IPS-18c (cell line): ENCODE measurements around the gene HSF2.
A peak's percentile ranks its signal among the peaks of the same experiment; 100 is the strongest.

Source experiments
- H3K4me3 ChIP-seq: 2 replicates; pipeline ENCODE4 v1.7.0; 2013; ENCODE audit warnings: low read depth, mild to moderate bottlenecking, low read length, moderate library complexity; ENCODE audit not compliant: insufficient read depth
- H3K9me3 ChIP-seq: one replicate; pipeline ENCODE4 v1.6.1; 2013; ENCODE audit warnings: mild to moderate bottlenecking, low read length, moderate library complexity; ENCODE audit not compliant: control insufficient read depth, insufficient read depth

HSF2 gene

DNA sequence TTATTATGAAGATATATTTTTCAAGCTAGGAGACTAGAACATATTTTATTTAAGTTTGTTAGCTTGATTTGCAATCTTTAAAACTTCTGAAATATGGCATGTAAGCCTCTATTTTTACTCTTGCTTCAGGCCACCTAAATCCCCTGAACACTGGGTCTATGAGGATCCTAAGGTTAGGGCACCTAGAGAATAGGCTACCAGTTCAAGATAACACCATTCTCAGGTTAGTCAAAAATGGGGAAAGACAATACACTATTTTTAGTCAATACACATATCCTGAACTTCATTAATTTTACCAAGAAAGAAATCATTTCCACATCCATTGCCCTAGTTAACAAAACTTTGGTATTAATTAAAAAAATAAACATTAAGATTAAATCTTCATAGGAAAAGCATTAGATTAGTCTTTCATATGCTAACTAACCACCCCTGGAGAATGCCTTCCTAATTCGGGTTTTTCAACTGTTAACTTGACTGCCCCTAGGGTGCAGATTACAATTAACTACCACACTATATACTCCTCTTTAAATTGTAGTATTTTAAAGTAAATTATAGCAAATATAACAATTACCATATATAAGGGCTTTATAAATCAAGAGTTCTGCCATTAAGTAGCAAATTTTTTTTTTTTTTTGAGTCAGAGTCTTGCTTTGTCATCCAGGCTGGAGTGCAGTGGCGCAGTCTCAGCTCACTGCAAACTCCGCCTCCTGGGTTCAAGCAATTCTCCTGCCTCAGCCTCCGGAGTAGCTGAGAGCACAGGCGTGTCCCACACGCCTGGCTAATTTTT is 6.7 kb upstream of the HSF2 start:
- Histone ChIP-seq H3K9me3 (no peaks in the 10 kb centered on the region), H3K4me3 (no peak overlapping the region)

DNA sequence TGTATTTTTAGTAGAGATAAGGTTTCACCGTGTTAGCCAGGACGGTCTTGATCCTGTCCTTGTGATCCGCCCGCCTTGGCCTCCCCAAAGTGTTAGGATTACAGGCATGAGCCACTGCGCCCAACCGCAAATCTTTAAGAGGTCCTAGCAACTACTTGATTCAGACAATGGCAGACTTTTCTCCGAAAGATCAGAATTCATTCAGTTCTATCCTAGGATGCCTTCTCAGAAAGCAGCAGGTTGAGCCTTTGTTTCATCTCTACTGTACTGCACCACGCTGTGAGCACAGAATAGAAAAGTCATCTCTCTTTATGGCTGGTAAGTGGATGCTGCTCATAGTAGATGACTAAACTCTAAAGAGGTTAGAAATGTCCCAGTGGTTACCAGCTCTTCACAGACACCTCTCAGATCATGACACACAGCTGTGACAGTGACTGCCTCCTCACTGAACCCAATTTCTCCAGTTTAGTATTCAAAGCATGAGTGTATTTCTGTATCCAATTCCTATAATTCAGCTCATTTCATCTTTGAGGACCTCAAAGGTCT is 6.0 kb upstream of the HSF2 start:
- Histone ChIP-seq H3K4me3 (no peak overlapping the region), H3K9me3 (no peaks in the 10 kb centered on the region)

DNA sequence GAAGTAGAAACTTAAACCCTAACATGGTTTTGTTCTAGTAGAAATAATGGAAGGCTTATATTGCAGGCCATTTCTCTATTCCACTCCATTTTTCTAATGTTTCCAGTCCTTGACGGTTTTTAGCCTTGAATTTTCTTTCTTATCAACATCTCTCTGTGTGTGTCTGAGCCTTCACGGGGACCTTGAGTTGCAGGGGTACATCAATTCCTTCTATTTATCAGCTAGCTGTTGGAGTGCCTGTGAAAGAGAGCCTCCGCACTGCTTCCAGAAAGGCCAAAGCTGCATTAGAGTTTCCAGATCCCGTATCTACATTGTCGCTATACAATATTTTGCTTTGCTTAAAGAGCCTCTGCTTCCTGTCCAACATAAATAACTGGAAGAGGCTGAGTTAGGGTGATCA is 5.4 kb upstream of the HSF2 start:
- no peaks in the 10 kb centered on the region for H3K9me3 ChIP-seq
- H3K4me3 ChIP-seq = no peak overlapping the region

DNA sequence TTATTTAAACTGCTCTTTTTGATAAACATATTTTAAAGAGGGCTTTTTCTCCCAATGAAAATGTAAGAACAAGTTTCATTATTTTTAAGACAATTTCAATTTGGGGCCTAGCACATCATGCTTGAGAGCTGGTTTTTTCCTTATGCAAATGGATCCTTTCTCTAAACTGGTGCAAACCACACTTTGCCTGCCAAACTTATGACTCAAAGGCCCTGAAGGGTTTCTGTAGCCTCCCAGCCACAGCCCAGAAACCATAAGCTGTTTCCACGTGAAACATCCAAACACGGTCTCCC is 451 bp upstream of the HSF2 start:
- Histone ChIP-seq H3K9me3 (no peaks in the 10 kb centered on the region), H3K4me3 (no peak overlapping the region)

DNA sequence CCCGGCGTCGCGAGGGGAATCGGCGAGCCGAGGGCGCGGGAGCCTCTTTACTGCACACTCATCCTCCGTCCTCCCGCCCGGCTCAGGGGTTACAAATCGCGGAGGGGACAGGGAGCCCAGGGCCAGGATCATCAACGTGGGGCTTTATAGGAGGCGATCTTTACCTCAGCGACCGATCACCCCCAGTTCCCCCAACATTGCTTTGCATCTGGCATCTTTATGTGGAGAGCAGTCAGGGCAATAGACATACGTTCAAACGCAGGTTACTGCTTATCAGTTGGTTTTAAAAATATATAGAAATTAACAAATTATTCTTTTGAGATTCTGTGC is 634 bp downstream of the HSF2 start:
- Histone ChIP-seq H3K9me3 (no peaks in the 10 kb centered on the region), H3K4me3 (peak overlapping the region; percentile 95)

DNA sequence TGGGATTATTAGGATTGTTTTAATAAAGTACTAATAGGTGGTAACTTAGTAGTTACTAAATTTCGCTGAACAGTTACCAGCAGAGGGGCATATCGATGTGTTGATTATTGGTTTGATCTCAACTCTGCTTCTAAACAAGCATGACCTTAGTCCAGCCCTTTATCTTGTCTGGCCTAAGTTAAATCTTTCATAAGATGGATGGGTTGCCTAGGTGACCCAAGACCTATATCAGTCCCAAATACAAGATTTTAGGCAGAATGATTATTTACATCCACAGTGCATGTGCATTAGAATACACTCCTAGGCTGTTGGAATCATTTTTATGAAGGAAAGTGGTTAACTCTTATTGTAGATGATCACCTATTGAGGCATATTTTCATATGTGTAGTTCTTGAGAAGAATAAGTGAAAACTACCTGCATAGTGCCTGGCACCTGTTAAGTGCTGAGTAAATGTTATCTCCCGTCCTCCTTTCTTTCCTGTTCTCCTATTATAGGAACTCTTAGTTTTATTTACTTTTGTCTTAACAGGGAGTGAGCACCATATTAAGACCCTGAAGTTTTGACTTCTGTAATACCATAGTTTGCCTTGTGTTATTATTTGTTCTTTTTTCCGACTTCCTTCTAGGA is 1.1 kb downstream of the HSF2 start:
- no peaks in the 10 kb centered on the region for H3K9me3 ChIP-seq
- H3K4me3 ChIP-seq = peak overlapping the region; percentile 95; the same call in 1 of the 2 replicates

DNA sequence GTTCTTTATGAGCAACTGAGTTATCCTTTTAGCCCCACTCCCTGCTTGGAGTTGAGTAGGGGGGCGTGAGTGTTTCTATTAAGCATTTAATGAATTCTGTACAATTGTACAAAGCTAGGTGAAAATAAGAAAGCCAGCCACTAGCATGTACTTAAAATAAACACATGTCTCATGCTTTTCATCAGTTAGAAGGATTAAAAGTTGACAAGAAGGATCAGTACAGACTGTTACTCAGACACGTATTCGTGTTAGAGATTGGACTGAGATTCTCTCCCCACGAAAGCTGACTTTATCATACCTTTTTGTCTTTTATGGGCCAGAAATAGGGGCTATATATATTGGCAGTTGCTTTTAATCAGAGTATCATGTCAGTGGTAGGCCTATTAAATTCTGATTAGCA is 1.7 kb downstream of the HSF2 start:
- Histone ChIP-seq H3K4me3 (no peak overlapping the region), H3K9me3 (no peaks in the 10 kb centered on the region)

DNA sequence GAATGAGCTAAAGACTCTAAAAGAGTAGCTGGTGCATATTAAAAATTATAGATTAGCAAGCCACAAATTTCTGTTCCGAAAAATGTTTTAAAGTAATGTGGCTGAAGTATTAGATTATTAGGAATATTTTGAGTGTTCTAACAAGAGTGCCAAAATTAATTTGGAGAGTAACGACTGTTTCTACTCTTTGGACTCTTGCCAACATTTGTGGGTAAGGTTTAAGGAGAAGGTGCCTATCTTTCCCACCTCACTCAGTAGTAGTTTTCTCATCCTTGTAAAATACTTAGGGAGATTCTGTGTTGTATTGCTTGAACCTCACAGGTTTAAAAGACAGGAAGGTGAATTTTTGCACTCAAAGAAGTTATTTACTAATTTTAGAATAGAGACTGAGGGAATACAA is 5.0 kb downstream of the HSF2 start:
- Histone ChIP-seq H3K4me3 (no peak overlapping the region), H3K9me3 (no peaks in the 10 kb centered on the region)

DNA sequence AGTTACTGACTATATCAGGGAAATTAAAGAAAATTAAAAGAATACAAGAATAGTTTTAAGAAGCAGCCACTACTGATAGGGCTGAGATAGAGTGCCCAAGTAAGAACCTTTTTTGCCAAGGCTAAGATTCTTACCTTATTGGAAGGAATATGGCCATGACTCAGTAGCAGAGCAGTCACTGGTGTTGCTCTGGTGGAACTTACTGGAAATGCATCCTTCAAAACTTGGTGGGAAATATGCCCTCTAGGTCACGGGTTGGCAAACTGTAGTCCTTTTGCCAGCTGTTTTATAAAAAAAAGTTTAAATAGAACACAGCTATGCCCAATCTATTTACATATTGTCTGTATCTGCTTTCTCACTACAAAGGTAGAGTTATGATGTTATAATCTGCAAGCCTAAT is 6.0 kb downstream of the HSF2 start:
- Histone ChIP-seq H3K9me3 (no peaks in the 10 kb centered on the region), H3K4me3 (no peak overlapping the region)

DNA sequence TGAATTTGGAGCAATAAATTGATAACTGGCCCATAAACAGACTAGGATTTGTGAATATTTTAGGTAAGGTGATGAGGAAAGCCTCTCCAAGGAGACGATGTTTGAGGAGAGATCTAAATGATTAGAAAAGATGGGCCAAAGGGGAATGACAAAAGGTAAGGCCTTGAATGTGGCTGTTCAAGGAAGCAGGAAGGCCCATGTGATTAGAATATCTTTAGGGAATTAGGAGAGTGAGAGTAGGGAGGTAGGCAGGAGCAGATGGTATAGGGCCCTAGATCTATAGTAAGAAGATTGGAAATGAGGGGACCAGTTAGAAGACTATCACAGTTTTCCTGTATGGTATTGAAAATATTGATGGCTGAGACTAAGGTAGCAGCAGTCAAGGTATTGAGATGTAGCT is 6.7 kb downstream of the HSF2 start:
- H3K4me3 ChIP-seq = no peak overlapping the region

DNA sequence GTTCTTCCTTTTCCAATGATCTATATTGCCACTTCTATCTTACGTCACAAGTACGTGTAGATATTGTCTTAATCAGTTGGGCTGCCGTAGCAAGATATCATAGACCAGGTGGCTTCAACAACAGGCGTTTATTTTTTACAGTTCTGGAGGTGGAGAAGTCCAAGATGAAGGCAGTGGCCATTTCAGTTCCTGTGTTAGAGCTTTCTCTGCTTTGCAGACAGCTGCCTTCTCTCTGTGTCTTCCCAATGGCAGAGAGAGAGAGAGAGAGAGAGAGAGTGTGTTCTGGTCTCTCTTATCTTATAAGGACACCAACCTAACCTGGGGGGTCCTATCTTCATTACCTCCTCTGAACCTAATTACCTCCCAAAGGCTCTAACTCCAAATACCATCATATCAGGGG is 8.3 kb downstream of the HSF2 start:
- Histone ChIP-seq H3K9me3 (no peaks in the 10 kb centered on the region), H3K4me3 (no peak overlapping the region)

More for the DNA sequence above, 6.7 kb downstream of the HSF2 start:
- H3K9me3 ChIP-seq = no peaks in the 10 kb centered on the region

DNA sequence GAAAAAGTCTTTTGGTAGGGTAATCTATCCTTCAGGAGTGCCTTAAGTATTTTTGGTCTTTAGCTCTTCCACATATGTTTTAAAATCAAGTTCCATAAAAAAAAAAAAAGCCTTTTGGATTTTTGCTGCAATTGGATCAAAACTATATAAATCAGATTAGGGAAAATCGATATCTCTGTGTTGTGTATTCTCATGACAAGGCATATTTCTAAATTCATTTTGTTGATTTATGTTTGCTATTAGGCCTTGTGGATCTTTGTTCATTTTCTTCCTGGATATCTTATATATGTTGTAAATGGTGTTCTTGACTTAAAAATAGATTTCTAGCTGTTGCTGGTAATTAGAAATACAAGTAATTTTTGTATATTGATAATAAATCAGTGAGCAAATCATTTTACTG is 8.8 kb downstream of the HSF2 start:
- no peak overlapping the region for H3K4me3 ChIP-seq

DNA sequence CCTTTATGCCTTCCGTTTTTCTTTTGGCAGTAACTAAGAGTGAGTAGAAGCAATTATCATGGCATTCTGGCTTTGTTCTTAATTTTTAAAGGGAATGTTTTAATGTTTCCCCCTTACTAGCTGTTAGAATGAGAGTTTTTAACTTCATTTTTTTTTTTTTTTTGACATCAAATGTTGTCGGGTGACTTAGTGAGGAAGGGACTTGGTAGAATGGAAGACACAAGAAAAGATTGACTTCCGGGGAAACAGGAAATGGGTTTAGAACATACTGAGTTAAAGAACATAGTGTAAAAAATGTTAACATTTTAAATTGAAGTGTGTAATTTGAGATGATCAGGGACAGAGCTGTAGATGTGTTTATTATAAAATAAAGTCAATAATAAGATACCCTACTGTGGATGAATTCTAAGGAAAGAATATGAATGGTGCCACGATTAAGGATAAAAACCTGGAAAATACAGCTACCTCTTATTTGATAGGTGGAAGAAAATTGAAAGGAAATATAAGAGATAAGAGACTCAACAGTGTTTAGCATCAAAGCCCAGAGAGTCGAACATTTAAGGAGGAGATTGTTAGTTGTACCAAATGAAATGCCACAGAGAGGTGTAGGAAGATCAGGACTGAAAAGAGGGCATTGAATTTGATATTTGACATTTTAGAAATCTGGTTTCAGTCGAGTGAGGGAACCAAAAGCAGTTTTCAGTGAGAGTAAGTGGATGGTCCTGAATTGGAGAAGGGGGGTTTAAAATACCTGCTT is 9.4 kb downstream of the HSF2 start:
- Histone ChIP-seq H3K4me3 (no peak overlapping the region), H3K9me3 (no peaks in the 10 kb centered on the region)

More for the DNA sequence above, 8.8 kb downstream of the HSF2 start:
- no peaks in the 10 kb centered on the region for H3K9me3 ChIP-seq

DNA sequence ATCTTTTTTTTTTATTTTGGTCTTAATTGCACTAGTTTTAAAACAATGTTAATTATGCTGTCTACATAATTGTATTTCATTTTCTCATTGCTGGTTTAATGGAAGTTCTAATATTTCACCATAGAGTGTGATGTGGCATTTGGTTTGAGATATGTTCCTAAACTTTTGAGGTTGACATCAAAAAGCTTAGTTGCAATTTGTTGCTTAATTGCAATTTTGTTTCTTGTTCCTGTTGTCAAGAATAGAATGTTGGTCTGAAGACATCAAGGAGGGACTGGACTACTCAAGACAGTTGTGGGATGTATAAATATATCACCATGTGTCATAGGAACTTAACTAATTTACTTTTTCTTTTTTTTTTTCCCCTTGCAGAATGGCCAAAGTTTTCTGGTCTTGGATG is 12.5 kb downstream of the HSF2 start:
- Histone ChIP-seq H3K4me3 (no peak overlapping the region), H3K9me3 (no peaks in the 10 kb centered on the region)

DNA sequence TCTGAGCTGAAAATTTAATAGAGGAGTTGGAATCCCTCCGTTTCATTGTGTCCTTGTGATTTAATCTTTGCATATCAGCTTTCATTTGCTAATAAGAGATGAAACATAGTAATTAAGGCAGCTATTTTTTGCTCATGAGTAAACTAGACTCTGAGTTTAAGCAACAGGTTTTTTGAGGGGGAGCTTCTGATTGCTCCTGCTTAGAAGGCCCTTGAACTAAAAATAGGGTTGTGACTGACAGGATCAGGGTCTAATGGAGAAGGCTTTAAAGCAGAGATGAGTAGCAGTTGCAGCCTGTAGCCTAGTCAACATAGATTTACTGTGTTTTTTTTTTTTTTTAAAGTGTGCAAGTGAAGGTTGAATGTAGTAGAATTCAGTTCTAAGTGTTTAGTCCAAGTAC is 17.4 kb downstream of the HSF2 start:
- Histone ChIP-seq H3K9me3 (no peaks in the 10 kb centered on the region), H3K4me3 (no peak overlapping the region)

DNA sequence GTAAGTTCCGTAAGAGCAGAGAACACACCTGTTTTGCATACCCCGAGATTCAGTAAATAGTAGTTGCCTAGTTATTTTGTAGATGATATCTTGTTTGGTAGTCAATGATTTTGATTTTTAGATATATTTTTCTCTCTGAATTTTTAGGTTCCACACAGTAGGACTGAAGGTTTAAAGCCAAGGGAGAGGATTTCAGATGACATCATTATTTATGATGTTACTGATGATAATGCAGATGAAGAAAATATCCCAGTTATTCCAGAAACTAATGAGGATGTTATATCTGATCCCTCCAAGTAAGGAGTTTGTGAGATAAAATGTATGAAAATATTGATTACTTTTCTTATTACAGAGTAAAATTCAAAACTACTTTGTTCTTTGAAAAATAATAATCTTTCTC is 22.6 kb downstream of the HSF2 start:
- no peaks in the 10 kb centered on the region for H3K9me3 ChIP-seq
- no peak overlapping the region for H3K4me3 ChIP-seq

DNA sequence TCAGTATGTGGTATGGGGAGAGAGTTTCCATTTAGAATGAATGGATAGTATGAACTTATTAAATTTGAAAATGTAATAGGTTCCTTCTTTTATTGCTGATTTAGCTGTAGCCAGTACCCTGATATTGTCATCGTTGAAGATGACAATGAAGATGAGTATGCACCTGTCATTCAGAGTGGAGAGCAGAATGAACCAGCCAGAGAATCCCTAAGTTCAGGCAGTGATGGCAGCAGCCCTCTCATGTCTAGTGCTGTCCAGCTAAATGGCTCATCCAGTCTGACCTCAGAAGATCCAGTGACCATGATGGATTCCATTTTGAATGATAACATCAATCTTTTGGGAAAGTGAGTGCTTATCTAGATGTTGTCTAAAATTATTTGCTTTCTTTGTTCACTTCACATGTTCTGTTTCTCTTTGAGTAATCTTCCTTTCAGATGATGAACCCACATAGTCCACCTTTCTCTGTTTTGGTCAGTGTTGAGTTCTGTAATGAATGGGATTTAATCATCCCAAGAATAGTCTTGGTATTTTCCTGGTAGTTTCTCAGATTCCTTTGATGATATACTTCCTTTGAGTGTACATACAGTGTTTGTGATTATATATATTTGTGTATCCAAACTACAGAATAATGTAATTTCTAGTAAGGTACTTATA is 23.3 kb downstream of the HSF2 start:
- no peak overlapping the region for H3K4me3 ChIP-seq
- H3K9me3 ChIP-seq = no peaks in the 10 kb centered on the region

DNA sequence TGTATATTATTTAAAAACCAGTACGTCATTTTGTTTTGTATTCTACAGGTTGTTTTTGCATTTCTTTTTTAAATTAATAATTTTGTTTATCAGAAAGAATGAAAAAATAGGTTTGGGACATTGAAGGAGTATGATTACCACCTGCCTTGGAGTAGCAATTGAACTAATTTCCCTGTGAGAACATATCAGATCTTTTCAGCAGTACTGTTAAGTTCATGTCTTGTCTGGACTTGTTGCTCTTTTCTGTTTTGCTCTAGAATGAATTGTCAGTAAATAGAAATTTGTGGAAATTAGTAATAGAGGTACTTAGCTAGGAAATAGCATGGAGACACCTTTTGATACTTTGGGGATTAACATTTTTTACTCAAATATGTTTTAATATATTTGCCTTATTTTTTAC is 24.3 kb downstream of the HSF2 start:
- H3K4me3 ChIP-seq = no peak overlapping the region
- no peaks in the 10 kb centered on the region for H3K9me3 ChIP-seq
